GM11168 (cell line): ENCODE results near the gene RBMS1.

Source experiments
- in situ Hi-C: fragments of 300-500 bp; cut with MboI; formaldehyde crosslinking; loops from one replicate; pipeline ENCODE4 v1.12.0; 2022; ENCODE audit warnings: low sequenced_read_pairs; ENCODE audit not compliant: unreplicated experiment

RBMS1 gene

DNA sequence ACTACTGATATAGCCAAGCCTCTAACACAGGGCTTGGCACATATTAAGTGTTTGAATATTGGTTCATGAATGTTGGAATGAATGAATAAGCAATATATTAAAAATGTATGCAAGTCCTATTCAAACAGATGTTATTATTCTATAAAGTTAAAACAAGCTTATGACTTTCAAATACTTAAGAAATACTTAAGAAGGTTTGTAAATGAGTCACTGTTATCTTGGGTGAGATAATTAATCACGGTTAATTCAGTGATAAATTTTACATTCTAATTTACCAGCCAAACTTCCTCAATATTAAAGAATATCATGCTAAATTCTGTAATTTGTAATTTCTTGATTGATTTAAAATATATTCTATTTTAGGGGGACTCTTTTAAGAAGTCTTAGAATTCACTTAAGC, 74.8 kb downstream of the RBMS1 start:
- in situ Hi-C loops, result no loop called here

GRCh38 chr2:160418398-160418765, 75.2 kb downstream of the RBMS1 start:
- in situ Hi-C loops, result no loop called here

- in situ Hi-C loops, result no loop called here
Measured at GRCh38 chr2:160417745-160418397, 75.7 kb downstream of the RBMS1 start.

DNA sequence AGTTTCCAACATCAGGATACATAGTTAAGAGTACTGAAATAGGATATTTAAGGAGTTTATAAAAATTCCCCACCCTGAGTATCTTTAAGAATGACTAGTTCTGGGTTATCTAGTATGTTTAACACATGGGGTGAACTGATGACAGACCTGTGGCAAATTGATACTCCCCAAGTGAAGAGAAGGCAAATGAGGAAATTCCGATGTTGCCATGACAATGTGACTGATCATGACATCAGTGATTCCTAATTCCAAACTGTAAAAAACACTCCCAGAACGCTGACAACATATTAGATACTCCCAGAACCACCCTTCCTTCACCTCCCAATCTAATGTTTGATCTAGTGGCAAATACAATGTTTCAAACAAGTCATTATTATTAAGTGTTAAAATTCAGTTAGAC, 77.6 kb downstream of the RBMS1 start:
- in situ Hi-C loops, result no loop called here

DNA sequence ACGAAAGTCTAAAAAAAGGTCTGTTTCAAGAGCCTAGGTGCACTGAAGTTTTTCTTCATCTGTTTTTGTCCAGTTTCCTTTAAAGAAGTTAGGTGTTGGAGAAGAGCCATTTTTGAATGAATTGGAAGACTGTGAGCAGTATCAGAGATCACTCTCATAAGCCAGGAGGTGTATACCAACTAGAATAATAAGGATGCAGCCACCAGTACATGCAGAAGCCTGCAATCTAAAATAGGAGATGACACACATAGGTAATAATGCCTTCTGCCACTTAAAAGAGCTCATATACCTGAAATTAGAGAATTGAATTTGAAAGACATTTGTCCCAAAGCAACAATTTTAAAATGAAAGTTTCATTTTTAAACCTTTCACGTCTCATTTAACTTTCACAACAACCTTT, 81.7 kb downstream of the RBMS1 start:
- in situ Hi-C loops, result no loop called here

DNA sequence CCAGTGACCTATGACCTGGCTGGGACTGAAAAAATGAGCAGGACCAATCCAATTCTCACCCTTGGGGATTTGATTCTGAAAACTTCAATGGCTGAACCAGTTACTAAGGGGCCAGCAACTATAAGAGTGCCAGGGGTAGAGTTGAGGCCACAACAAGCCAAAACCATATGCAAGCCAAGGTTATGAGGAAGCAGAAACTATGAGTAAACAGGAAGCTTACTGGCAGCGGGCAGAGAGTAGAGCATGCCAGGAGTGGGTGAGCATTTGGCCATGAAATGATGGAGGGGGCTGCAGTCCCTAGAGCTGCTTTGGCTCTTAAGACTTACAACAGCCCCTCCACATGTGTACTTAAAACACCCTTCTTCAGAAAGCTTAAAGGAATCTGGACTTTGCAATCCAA, 82.4 kb downstream of the RBMS1 start:
- in situ Hi-C loops, result no loop called here

GRCh38 chr2:160409480-160409879, 84.1 kb downstream of the RBMS1 start:
- in situ Hi-C loops, result no loop called here

DNA sequence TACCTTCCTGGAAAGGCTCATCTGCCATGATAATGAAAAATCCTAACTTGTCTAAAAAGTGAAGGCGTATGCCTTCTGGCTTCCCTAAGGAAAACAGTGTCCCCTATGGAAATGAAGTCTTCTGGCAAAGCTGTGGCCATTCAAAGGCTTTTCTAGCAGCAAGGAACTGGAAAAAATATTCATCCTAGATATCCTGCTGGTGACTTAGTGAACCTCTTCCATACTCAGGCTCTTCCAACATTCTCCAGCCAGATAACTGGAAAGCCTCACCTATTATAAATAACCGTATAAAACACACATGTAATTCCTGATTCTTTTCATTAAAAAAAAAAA, 84.7 kb downstream of the RBMS1 start:
- in situ Hi-C loops, result no loop called here

- in situ Hi-C loops, result no loop called here
Measured at GRCh38 chr2:160408173-160408958, 85.2 kb downstream of the RBMS1 start.

GRCh38 chr2:160407393-160408172, 86.0 kb downstream of the RBMS1 start:
- in situ Hi-C loops, result no loop called here

- in situ Hi-C loops, result no loop called here
Measured at GRCh38 chr2:160406591-160407392, 86.8 kb downstream of the RBMS1 start.

DNA sequence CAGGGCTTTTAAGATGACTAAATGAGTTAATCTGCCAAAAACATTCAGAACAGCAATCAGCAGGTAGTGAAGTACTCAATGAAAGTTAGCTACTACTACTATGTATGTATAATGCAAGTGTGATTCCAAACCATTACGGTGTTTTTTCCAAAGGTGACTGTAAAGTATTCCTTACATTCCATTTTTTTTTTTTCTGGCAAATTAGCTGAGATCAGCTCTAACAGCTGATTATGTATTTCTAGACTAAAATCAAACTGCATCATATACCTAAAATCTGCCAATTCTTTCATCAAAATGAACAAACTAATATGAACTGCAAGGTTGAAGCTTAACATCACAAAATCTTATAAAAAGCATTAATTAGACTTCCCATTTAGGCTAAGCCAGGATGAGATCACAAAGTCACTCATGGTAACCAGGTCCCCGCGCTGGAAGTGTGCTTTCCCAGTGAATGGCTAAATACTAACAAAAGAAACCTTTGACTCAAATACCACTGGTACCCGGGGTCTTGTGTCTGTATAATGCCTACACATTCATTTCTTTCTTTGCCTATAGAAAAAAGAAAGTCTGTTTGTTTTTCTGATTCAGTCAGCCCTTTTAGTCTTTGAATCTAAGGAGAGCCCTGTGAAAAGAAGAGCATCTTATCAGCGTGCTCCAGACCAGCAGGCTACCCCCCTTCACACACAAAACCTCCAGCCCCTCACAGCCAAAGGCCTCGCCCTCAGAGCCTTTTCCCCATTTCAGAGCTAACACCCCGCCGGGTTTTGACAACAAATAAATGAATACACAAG, 88.3 kb downstream of the RBMS1 start:
- in situ Hi-C loops, result no loop called here

GRCh38 chr2:160402997-160403979, 90.3 kb downstream of the RBMS1 start:
- in situ Hi-C loops, result no loop called here

GRCh38 chr2:160402501-160402900, 91.1 kb downstream of the RBMS1 start:
- in situ Hi-C loops, result no loop called here

DNA sequence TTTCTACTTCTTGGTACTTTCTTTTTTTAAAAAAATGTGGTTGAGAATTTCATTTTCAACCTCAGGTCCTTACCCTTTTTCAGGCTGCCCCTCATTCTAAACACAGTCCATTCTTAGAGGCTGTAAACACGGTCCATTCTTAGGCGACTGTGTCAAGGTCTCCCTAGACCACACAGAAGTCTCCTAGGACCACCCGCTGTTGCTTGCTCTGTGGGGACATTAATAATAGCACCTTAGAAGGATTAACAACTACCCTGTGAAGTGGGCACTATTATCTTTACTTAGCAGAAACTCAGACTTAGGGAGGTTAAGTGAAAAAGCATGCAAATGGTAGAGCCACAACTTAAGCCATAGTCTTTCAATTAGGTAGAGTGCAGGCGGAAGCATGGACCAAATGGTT, 91.7 kb downstream of the RBMS1 start:
- in situ Hi-C loops, result no loop called here

DNA sequence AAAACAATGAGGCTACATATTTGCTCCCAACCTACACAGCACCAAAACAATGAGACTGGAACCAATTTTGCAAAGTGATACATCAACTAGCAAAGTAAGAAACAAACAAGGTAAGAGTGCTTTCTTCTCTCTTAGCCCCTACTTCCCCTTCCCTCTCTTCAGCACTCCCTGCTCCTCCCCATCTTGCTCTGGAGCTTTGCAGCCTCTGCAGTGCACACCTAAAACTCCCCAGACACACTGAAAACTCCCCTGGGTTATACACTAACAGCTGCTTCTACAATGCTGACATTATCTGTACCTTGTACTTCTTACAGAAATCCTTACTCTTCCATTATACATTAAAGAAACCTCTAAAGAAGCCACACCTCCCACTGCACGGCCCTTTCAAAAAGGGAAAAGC, 93.7 kb downstream of the RBMS1 start:
- in situ Hi-C loops, result no loop called here

- in situ Hi-C loops, result no loop called here
Measured at GRCh38 chr2:160397530-160397865, 96.1 kb downstream of the RBMS1 start.

- in situ Hi-C loops, result no loop called here
Measured at GRCh38 chr2:160394153-160394552, 99.5 kb downstream of the RBMS1 start.

DNA sequence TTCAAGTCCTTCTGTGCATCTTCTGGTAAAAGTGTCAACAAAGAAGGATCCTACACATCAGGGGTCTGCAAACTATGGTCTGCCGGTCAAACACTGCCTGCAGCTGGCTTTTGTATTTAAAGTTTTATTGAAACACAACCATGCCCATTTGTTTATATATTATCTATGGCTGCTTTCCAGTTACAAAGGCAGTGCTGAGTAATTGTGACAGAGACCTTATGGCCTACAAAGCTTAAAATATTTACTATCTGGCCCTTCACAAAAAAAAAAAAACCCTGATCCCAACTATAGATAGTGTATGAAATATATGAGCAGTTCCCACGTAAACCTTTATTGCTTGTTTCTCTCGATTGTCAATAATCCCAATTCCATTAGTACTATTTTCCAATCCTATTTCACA, 101.4 kb downstream of the RBMS1 start:
- in situ Hi-C loops, result no loop called here
